Measurements from ENCODE around the gene LDLRAP1.

DNA sequence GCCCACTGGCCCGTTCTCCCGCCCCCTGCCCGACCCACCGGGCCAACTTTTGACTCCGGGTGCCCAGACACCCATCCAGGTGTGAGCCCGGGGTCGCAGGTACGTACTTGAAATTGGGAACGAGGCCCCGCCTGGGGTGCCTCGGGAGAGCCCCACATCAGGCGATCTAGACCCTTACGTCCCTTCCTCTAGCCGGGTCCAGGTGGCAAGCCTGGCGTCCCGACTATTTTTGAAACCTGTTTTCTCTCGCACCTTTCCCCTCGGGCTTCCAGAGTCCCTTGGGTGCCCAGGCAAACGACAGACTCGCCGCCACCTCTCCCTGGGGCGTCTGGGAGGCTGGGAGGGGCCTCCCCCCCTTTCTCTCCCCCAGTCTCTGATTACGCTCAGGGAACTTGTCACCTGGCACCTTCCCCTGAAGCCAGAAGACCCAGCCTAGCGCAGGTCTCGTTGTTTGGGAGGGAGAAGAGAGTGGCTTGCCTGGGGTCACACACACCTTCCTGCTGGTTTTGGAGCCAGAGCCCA is 898 bp downstream of the LDLRAP1 start:
- TF ChIP-seq, protein P1, sequence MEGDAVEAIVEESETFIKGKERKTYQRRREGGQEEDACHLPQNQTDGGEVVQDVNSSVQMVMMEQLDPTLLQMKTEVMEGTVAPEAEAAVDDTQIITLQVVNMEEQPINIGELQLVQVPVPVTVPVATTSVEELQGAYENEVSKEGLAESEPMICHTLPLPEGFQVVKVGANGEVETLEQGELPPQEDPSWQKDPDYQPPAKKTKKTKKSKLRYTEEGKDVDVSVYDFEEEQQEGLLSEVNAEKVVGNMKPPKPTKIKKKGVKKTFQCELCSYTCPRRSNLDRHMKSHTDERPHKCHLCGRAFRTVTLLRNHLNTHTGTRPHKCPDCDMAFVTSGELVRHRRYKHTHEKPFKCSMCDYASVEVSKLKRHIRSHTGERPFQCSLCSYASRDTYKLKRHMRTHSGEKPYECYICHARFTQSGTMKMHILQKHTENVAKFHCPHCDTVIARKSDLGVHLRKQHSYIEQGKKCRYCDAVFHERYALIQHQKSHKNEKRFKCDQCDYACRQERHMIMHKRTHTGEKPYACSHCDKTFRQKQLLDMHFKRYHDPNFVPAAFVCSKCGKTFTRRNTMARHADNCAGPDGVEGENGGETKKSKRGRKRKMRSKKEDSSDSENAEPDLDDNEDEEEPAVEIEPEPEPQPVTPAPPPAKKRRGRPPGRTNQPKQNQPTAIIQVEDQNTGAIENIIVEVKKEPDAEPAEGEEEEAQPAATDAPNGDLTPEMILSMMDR (IDR thresholded peaks at IDR 0.05): no peak
- no peak for TF ChIP-seq ZFX (IDR thresholded peaks at IDR 0.05; ENCODE audit: borderline replicate concordance)
